Left hindlimb (tissue), 1 donor: ENCODE results near the gene OR6P1.

Experiments
- DNase-seq: peaks from one replicate; pipeline ENCODE4 v3.0.0-alpha.2; 2018

OR6P1 gene

GRCh38 chr1:158570480-158570879 is at the start of gene OR6P1:
TSS of gene OR6P1 (minus strand) at chr1:158570580. CDS start at chr1:158563604, 6,976 bp downstream.
- DNase-seq, result no peak

- no peak for DNase-seq
Measured at GRCh38 chr1:158613764-158614163, 43.4 kb upstream of the OR6P1 start.

GRCh38 chr1:158611916-158612315 is 41.5 kb upstream of the OR6P1 start:
- DNase-seq, result no peak

GRCh38 chr1:158607296-158607695 is 36.9 kb upstream of the OR6P1 start:
- no peak for DNase-seq

GRCh38 chr1:158604968-158605367 is 34.6 kb upstream of the OR6P1 start, which contains the start of gene OR10Z1:
TSS of gene OR10Z1 (plus strand) at chr1:158605268. CDS start at chr1:158606439, 1,171 bp downstream.
- DNase-seq, result no peak

GRCh38 chr1:158600735-158601134 is 30.4 kb upstream of the OR6P1 start:
- no peak for DNase-seq

GRCh38 chr1:158586942-158587341 is 16.6 kb upstream of the OR6P1 start:
- DNase-seq, result no peak

GRCh38 chr1:158583962-158584361 is 13.6 kb upstream of the OR6P1 start:
- no peak for DNase-seq

GRCh38 chr1:158579733-158580132 is 9.4 kb upstream of the OR6P1 start, which contains the start of gene OR10X1:
TSS of gene OR10X1 (minus strand) at chr1:158579899. CDS start at chr1:158579899, 0 bp downstream.
- DNase-seq, result no peak

GRCh38 chr1:158577561-158577960 is 7.2 kb upstream of the OR6P1 start:
- DNase-seq, result no peak

- DNase-seq, result no peak
Measured at GRCh38 chr1:158572226-158572625, 1.8 kb upstream of the OR6P1 start.

GRCh38 chr1:158564608-158565007 is 5.8 kb downstream of the OR6P1 start:
- no peak for DNase-seq

GRCh38 chr1:158563853-158564252 is 6.5 kb downstream of the OR6P1 start:
- DNase-seq, result no peak

GRCh38 chr1:158559696-158560095 is 10.7 kb downstream of the OR6P1 start:
- DNase-seq, result no peak

- no peak for DNase-seq
Measured at GRCh38 chr1:158554352-158554751, 16.0 kb downstream of the OR6P1 start, which contains the start of gene OR6Y1. TSS of gene OR6Y1 (minus strand) at chr1:158554405. CDS start at chr1:158548105, 6,300 bp downstream.

- DNase-seq, result peak; percentile 42
Measured at GRCh38 chr1:158552296-158552695, 18.1 kb downstream of the OR6P1 start.

- DNase-seq, result no peak
Measured at GRCh38 chr1:158547533-158547932, 22.8 kb downstream of the OR6P1 start.

GRCh38 chr1:158537609-158538008 is 32.8 kb downstream of the OR6P1 start:
- no peak for DNase-seq

- DNase-seq, result no peak
Measured at GRCh38 chr1:158534496-158534895, 35.9 kb downstream of the OR6P1 start.

- no peak for DNase-seq
Measured at GRCh38 chr1:158527190-158527815, 43.1 kb downstream of the OR6P1 start.

- DNase-seq, result no peak
Measured at GRCh38 chr1:158521666-158522058, 48.7 kb downstream of the OR6P1 start.

- DNase-seq, result no peak
Measured at GRCh38 chr1:158520955-158521665, 49.3 kb downstream of the OR6P1 start.

- no peak for DNase-seq
Measured at GRCh38 chr1:158520021-158520420, 50.4 kb downstream of the OR6P1 start.

GRCh38 chr1:158516966-158517365 is 53.4 kb downstream of the OR6P1 start:
- DNase-seq, result no peak
